Upper lobe of left lung (tissue), 4 donors: ENCODE data around the gene OPTC.

ENCODE experiments used
- EP300 ChIP-seq, 4 donors: sonication (generic); formaldehyde crosslinking; IDR thresholded peaks; one replicate each; pipeline ENCODE4 v1.5.1; 2017; ENCODE audit warnings: antibody characterized with exemption in 4 of 4, control low read depth in 2 of 4
- POLR2A ChIP-seq, 4 donors: fragments of 450-650 bp; IDR thresholded peaks; one replicate each; pipeline ENCODE4 v1.5.1; 2016 to 2017; ENCODE audit warnings: antibody characterized with exemption in 4 of 4, mild to moderate bottlenecking in 2 of 4
- TF ChIP-seq, protein P1 (sequence below), 6 experiments: fragments of 450-650 bp in 4 of 6; fragments of 200-600 bp in 2 of 6; sonication (generic) in 2 of 6; IDR thresholded peaks; one replicate each; pipeline ENCODE4 v1.5.1; 2016 to 2019; ENCODE audit warnings: antibody characterized with exemption in 6 of 6

DNA sequence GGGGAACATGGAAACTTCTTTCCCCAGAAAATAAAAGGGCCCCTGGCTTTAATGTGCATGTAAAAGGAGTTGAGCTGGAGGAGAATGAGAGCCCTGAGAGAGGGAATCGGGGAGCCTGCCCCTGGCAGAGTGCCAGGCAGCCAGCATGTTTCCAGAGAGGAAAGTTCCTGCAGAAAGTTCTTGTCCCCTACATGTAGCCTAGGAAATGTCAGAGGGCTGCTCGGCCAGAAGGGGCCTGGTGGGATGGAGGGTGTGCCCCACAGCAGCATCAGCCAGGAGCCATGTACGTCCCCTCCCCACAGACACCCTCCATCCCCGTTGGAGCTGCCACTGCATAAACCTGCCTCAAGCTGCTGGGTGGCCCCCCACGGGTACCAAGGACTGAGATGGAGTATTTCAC is 23.7 kb upstream of the OPTC start:
- TF ChIP-seq, protein P1, sequence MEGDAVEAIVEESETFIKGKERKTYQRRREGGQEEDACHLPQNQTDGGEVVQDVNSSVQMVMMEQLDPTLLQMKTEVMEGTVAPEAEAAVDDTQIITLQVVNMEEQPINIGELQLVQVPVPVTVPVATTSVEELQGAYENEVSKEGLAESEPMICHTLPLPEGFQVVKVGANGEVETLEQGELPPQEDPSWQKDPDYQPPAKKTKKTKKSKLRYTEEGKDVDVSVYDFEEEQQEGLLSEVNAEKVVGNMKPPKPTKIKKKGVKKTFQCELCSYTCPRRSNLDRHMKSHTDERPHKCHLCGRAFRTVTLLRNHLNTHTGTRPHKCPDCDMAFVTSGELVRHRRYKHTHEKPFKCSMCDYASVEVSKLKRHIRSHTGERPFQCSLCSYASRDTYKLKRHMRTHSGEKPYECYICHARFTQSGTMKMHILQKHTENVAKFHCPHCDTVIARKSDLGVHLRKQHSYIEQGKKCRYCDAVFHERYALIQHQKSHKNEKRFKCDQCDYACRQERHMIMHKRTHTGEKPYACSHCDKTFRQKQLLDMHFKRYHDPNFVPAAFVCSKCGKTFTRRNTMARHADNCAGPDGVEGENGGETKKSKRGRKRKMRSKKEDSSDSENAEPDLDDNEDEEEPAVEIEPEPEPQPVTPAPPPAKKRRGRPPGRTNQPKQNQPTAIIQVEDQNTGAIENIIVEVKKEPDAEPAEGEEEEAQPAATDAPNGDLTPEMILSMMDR (IDR thresholded peaks at IDR 0.05), result no peak
- no peak for TF ChIP-seq EP300 (IDR thresholded peaks at IDR 0.05)
- no peak for TF ChIP-seq POLR2A (IDR thresholded peaks at IDR 0.05)
